HG03196 (cell line): Measurements from ENCODE around the gene TMEM175.

Source experiments
- ATAC-seq: cut with Tn5 transposase; IDR thresholded peaks from one replicate; pipeline ENCODE4 v1.9.1; 2021; ENCODE audit not compliant: unreplicated experiment

TMEM175 gene

DNA sequence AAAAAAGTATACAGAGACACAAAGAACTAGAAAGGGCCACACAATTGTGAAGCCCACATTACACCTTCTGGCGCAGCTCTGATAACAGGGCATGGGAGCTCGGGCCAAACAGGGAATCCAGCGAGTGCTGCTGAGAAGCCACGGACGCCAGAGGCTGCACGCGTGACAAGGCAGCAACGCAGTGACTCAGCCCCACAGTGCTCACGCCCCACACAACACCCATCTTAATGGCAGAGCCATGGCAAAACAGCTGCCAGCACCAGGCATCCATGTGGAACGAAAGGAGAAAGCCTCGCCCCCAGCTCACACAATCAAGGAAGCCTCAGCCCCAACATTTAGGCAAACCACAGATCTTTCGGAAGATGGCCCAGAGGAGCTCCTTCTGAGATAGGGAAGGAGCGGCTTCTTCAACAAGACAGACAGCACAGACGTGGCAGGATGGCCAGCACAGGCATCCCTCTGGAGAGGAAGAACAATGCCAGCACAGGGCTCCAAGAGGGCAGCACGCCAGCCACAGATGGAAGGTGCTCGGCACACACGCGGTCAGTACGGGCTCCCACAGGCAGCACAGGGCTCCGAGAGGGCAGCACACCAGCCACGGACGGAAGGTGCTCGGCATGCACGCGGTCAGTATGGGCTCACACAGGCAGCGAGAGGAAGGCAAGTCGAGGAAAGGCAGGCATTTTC is 33.2 kb upstream of the TMEM175 start:
- ATAC-seq, result no peak

DNA sequence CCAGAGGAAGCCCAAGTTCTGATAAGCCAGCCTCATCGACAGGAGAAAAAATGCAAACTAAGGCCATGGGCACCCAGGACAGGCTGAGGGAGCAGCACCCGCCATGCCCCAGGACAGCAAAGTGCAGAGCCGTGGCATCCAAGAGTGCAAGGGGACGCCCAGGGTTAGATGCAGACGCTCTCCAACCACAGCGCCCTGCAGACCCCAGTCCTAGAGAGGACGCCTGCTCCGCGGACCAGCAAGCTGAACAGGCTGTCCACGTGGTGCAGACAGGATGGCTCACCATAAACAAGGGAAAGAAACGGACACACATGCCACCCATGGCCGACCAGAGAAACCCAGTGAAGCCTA is 32.7 kb upstream of the TMEM175 start:
- no peak for ATAC-seq

DNA sequence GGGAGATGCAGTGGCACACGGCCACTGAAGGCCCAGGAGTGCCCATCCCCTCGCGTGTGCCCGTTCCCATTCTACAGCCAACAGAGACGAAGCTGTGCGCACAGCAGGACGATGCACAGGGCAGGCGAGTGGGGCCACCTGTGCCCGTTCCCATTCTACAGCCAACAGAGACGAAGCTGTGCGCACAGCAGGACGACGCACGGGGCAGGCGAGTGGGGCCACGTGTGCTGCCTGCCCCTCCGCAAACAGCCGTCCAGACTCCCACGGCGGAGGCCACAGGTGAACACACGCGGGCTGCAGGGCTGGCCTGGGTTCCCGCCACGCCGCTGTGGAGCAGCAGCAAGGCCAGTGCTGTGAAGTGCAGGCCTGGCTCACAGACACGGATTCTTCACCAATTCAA is 32.2 kb upstream of the TMEM175 start:
- ATAC-seq, result no peak

DNA sequence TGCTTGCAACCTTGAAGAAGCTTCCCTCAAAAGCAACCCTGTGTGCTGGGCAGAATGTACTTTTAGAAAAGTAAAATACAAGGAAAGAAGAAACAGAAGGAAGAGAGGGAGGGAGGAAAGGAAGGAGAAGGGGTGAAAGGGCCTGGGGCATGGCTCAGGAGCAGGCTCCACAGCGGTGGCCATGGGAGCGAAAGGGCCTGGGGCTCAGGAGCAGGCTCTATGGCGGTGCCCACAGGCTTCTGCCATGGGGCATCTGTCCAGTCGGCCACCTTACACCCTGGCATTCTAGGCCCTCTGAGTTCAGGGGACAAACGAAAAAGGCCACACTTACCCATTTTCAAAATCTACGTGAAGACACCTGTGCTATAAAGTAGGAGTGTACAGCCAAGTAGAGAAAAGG is 31.5 kb upstream of the TMEM175 start:
- ATAC-seq, result no peak

DNA sequence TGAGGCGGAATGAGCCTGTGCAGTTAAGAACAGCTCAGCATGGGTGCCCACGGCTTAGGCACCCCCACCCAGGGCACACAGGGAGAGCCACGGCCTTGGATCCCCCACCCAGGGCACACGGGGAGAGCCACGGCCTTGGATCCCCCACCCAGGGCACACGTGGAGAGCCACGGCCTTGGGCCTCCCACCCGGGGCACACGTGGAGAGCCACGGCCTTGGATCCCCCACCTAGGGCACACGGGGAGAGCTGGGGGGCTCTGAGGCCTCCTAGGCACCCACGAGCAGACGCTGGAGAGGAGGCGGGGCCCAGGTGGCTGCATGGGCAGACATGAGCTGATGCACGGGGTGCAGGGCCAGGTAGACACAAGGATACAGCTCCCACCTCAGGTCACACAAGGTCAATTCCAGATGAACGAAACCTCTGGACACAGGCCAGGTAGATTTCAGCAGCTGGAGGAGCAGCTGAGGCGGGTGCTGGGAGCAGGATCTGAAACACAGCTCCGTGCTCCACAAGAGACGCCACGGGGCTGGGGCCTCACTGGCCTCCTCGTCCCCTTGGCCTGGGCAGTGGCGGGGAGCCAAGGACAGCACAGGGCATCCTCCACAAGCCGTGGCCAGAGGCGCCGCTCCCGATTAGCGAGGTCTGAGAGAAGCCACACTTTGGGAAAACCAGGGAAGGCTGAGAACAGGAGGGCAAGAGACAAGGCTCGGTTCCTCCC is 30.9 kb upstream of the TMEM175 start:
- no peak for ATAC-seq

DNA sequence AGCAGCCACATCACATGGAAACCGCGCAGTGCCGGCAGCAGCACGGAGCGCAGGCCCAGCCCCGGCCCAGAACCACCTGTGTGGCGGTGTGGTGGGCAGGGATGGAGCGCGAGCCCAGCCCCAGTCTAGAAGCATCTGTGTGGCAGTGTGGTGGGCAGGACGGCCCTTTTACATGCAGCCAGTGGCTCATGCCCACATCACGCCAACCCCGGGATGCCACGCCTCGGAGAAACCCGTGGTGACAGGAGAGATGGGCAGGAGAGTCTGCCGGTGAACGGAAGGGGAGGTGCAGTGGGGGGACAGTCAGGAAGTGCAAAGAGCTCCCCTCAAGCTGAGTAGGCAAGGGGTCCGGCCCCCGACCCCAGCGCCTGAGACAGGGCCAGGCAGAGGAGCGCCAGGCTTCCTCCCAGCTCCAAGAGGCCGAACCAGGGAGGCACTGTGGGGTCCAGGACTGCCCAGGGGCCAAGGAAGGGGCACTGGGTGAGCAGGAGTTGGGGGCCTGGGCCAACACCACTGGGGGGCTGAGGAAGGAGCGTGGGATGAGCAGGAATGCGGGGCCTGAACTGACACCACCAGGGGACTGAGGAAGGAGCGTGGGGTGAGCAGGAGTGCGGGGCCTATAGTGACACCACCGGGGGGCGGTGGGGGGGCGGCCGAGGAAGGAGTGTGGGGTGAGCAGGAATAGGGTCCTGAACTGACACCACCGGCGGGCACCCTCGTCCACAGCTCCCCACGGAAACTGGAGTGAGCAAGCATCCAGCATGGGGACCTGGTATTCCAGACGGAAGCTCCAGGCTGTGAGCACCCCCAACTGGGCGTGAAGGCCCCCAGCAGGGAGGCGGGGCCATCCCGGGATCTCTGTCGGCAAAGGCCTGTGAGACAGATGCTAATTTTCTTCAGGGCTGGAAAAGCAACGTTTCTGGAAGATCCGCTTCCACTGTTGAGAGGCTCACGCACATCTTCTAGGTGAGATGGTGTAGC is 28.9 kb upstream of the TMEM175 start:
- no peak for ATAC-seq

DNA sequence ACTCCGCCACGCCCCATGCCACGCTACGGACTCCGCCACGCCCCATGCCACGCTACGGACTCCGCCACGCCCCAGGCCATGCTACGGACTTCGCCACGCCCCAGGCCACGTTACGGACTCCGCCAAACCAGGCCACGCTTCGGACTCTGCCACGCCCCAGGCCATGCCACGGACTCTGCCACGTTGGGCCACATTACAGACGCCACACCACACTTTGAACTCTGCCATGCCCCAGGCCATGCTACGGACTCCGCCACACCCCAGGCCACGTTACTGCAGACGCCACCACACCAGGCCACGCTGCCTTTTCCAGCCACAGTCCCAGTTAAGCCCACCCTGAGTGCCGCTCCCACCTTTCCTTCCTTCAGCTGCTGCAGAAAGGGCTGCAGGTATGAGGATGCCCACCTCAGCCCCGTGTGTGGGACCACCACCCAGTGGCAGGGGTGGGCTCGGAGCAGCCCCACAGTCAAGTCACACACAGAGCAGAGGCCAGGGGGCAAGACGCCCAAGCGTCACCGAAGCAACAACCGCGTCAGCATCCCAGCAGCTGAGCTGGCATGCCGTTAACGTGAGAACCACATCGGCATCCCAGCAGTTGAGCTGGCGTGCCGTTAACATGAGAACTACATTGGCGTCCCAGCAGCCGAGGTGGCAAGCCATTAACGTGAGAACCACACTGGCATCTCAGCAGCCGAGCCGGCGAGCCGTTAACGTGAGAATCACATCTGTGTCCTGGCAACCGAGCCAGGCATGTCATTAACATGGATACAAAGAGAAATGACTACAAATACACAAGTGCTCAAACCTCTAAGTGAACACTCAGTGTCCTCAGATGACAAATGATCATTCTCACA is 26.5 kb upstream of the TMEM175 start:
- no peak for ATAC-seq

DNA sequence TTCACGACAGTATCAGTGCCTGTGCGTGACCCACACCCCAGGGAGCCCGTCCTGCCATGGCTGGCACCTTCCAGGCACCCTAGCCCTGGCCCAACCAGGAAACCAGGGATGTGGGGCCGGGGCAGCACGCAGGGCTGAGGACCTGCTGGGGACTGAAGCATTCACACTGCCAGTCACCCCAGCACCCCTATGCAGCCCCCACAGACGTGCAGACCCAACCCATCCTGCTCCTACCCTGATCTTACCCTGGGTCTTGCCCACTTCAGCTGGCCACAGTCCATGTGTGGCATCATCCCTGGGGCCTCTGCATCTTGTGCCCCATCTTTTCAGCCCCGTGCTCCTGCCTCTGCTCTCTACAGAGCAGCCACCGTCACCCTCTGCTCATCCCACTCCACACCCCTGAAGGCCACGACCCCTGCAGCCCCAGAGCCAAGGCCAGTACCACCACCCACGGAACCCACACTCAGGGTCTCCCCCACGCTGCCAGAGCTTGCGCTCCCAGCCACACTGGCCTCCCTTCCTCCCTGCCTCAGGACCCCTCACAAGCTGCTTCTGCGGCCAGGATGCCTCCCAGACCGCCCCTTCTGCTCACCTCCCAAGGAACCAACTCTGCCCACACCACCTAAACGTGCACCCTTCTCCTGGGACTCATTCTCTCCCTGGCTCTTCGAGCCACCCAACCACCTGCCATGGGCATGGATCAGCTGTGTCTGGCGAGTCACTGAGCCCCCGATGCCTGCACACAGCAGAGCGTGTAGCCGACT is 25.7 kb upstream of the TMEM175 start:
- ATAC-seq, result no peak

DNA sequence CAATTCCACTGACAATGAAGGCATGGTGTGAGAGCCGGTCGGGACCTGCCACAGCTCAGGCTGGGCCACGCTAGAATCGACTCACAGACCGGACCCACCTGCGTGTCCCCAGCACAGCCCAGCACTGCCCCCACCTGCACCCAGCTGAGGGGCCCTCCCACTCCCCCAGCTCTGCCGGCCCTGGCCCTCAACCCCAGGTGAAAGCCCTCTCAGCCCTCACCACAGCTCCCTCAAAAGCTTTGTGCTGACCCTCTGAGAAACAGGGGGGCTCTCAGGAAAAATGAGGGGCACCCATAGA is 25.2 kb upstream of the TMEM175 start:
- ATAC-seq, result no peak

DNA sequence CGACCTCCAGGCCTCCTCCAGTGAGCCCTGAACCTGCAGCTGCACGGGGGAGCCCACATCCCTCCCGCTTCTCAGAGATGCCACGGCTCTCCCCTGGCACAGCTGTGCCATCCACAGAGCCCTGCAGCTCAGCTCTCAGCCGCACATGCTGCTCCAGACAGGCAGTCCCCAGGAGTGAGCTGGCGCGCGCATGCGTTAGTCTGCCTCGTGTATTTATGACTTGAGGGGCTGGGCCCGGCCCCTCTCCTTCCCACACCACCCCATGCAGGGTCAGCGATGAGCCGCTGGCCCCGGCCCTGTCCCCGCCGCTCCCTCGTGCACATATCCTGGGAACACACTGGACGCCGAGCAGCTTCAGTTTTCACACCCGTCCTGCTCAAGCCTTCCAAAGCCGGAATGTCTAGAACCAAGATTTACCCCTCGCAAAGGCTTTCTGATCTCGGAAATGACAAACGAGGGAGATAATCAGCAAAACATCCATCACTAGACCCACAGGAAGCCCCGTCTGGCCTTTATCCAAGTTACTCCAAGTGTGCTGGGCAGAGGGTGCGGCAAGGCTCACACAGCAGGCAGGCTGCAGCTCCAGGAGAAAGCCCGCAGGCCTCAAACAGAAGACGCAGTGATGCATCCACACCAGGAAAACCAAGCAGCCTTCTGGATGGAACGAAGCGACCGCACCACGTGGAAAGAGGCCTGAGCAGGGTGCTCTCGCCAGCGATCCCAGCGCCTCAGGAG is 24.4 kb upstream of the TMEM175 start:
- ATAC-seq, result no peak

DNA sequence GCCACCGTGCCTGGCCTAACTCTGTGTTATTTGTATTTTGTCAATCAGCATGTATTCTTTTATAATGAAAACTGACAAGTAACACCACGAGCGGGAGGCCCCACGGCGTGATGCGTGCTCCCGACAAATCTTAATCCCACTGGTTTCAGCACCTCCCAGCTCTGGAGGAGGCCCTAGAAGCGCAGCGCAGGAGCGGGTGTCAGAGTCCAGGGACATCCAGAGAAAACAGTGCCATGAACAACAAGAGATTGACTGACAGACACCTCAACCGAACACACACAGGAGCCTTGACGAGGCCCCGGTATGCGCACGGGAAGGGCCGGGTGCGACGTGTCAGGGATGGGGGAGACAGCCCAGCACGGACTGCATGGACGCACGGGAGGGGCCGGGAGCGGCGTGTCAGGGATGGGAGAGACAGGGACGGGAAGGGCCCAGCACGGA is 23.1 kb upstream of the TMEM175 start:
- ATAC-seq, result no peak

DNA sequence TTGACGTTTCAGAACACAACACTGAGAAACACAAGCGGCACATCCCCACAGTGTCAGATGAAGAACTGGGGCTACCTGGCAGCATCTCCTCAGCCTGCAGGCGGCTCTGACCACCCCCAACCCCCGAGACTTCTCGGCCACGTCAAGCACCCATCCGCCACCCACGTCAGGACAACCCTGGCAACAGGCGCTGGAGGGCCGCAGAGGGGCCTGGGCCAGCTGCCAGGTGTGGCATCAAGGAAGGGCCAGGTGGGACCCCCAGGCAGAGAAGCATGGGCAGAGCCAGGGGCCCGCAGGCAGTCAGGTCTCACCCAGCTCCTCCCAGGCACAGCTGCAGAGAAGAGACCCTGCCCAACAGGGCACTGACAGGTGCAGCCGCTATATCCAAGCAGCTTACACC is 22.4 kb upstream of the TMEM175 start:
- ATAC-seq, result no peak

DNA sequence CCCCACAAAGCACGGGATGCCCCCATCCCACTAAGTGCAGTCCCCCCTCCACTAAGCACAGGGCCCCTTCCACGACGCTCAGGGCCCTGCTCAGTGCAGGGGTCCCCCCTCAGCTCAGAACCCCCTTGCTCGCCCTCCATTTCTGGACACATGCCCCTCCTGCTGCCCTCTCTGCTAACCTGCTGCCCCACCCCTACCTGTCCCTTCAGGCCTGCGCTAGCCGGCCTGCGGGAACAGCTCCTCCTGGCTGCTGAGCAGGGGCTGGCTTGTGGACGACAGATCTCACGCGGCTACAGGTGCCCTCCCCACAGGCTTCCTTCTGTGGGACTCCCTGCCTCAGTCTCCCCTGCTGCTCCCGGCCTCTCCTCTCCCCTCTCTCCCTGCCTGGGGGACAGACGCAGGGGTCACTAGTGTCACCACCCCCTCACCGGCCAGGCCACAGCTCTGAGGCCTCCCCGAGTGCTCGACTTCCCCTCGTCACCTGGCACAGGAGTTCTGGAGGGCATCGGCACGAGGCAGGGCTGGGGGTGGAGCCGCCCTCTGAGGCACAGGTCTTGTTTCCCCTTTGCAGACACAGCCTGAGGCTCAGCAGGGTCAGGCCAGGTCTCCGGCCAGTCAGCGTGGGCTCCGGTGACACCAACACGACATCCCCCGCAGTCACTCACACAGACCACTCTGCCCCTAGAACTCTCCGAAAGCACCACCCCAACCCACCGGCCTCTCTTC is 21.7 kb upstream of the TMEM175 start:
- ATAC-seq, result no peak

DNA sequence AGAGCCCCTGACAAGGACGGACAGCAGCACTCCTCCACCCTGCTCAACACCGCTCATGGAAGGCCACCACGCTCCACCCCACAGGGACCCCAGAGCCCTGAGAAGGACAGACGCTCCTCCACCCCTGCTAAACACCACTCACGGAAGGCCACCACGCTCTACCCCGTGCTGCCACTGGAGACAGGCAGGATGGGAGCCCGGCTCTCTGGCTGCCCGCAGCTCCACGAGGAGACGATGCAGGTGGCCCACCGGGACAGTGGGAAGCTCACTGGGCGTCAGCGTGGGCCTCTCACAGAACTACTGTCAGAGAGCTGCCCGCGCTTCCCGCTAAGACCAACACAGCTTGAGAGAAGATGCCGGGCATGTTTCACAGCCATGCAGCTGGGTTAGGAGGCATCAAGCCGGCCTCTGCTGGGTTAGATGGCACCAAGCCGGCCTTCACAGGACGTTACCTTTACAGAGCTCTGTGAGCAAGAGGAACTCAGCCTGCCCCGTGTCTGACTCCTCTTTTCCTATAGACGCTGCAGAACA is 21.0 kb upstream of the TMEM175 start:
- ATAC-seq, result no peak

DNA sequence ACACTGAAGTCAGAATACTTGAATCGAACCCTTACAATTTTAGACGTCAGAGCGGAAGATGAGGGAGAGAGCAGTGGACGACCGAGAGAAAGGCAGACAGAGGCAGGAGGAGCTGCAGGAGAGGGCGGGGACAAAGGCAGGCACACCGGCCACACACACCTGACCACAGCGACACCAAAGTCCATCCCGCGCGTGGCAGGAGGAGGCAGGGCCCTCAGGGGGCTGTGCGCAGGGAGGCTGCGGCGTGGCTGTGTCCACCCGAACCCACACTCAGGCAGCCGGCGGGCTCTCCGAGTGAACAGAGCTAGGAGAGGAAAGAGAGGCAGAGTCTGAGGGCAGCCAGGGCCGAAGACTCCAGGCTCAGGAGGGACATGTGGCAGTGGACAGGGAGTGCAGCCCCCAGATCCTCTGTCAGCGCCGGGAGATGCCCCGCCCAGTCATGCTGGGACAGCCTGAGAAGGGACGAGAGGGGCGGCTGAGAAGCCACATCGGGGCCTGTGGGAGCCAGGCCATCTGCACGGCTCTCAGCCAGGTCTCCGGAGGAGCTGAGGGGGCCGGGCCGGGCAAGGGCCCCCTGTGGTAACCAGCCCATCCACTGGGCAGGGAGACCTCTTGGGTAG is 20.3 kb upstream of the TMEM175 start:
- no peak for ATAC-seq

DNA sequence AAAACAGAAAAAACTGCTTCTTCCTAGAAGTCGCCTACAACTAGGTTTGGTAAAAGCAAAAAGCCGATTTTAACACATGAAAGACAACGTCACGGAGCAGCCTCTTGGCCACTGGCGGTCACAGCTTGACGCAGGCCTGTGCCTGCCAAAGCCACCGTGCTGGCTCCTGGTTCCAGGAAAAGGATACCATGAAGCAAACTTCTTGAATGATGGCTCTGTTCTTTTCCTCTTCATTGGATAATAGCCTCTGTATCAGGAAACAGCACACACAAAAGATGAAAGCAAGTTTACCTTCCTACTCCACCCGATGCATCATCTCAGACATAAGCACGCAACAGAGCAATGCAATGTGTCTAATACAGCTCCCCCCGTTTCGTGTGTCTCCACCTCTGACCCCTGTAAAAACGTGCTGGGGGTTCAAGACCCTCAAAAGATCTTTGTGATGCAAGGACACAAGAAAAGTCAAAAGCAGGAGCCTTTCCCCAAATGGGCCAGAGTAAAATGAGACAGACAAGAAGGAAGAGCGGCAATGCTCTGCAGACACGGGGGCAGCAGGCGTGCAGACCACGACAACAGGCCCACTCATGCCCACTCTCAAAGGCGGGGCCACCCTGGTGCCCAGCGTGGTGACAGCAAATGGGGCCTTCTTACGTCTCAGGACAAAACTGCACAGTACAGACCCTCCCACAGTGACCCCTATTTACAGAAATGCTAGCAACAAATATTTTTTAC is 19.5 kb upstream of the TMEM175 start:
- ATAC-seq, result no peak

DNA sequence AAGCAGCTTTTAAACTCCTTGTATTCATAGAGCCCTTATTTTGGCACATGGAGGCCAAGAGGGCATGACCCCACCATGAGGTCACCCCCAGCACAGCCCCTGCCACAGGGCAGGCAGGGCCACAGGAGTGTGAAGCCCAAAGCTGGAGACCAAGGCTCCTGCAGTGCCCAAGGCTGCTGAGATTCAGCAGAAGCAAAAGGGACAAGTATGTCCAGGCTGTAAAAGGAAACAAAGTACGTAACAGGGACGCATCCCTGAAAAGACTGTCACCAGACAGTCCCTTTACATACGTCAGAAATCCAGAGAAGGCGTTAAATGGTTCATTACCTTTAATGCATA is 19.0 kb upstream of the TMEM175 start:
- no peak for ATAC-seq

DNA sequence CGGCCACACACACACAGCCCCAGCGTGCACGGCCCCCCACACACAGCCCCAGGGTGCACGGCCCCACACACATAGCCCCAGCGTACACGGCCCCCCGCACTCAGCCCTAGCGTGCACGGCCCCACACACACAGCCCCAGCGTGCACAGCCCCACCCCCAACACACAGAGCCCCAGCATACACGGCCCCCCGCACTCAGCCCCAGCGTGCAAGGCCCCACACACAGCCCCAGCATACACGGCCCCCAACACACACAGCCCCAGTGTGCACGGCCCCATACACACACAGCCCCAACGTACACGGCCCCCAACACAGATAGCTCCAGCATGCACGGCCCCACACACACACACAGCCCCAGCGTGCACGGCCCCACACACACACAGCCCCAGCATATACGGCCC is 17.7 kb upstream of the TMEM175 start:
- ATAC-seq, result no peak
